Activated B cell treated with CpG ODN at 0.5 μM for 24 hours (primary cell): ENCODE data around the gene MBD5. TPM values are rescaled to one million over a fixed set of nuclear protein-coding genes. Genes with fewer than 3 reads are reported as not detected.
A peak's percentile ranks its signal among the peaks of the same experiment; 100 is the strongest.

Experiments
- ATAC-seq: fragments of 200-7000 bp; cut with Tn5 transposase; one replicate; pipeline ENCODE4 v1.10.0; 2021; ENCODE audit warnings: low read depth, mild to moderate bottlenecking, moderate library complexity
- CTCF ChIA-PET: fragments of 350-600 bp; sonication (Branson Sonifier 250); formaldehyde crosslinking; loops from one replicate; lab custom pipeline; 2021; ENCODE audit warnings: antibody characterized with exemption; lab: Charles Lee
- POLR2A ChIA-PET: fragments of 350-600 bp; sonication (Branson Sonifier 250); formaldehyde crosslinking; loops from one replicate; lab custom pipeline; 2021; ENCODE audit warnings: antibody characterized with exemption; lab: Charles Lee
- DNase-seq: peaks from one replicate; pipeline ENCODE4 v3.0.0; 2022
- H3K27ac Mint-ChIP-seq: one replicate; pipeline ENCODE4 v1.8.0; 2020; ENCODE audit warnings: mixed read lengths
- H3K27me3 Mint-ChIP-seq: one replicate; pipeline ENCODE4 v1.8.0; 2021; ENCODE audit warnings: mixed read lengths
- H3K36me3 Mint-ChIP-seq: one replicate; pipeline ENCODE4 v1.8.0; 2021; ENCODE audit warnings: low read depth, mixed read lengths
- H3K4me1 Mint-ChIP-seq: one replicate; pipeline ENCODE4 v1.8.0; 2021; ENCODE audit warnings: mixed read lengths
- H3K4me3 Mint-ChIP-seq: one replicate; pipeline ENCODE4 v1.8.0; 2020; ENCODE audit warnings: mild to moderate bottlenecking, mixed read lengths
- H3K9me3 Mint-ChIP-seq: one replicate; pipeline ENCODE4 v1.8.0; 2020; ENCODE audit warnings: mixed read lengths
- intact Hi-C: fragments of 100-400 bp; cut with micrococcal nuclease; formaldehyde crosslinking; loops from one replicate; pipeline ENCODE4 v1.15.1; 2024
- total RNA-seq: library from RNA; stranded (reverse); gene quantifications from 2 replicates; pipeline ENCODE4 v1.2.3, GENCODE V29; 2022
- TF ChIP-seq, protein P1 (sequence below): fragments of 200-600 bp; IDR thresholded peaks from one replicate; pipeline ENCODE4 v1.8.0; 2022; ENCODE audit warnings: antibody characterized with exemption, mild to moderate bottlenecking

The MBD5 gene
- total RNA-seq, 1 donor from 2014 or later = 55.7 TPM

DNA sequence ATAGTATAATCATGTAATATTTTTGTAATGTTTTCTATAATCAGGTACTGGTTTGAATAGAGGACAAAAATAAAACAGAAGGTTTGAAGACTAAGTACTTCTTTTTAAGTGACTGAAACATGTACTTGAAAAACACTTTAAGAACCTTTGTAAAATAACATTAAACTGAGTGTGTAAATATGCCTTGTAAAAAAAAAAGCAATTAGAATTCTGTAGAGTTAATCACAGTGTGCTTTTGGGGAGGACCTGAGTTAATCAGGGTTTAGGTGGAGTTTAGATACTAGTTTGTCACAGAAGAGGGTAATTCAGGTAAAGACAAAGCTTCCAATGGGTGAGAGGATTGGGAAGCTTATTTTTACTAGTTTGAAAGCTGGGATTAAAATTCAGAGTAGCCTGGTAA, 10.3 kb downstream of the MBD5 start:
- no peaks in the 10 kb centered on the region for H3K9me3 Mint-ChIP-seq
- no peak for ATAC-seq
- TF ChIP-seq, protein P1, sequence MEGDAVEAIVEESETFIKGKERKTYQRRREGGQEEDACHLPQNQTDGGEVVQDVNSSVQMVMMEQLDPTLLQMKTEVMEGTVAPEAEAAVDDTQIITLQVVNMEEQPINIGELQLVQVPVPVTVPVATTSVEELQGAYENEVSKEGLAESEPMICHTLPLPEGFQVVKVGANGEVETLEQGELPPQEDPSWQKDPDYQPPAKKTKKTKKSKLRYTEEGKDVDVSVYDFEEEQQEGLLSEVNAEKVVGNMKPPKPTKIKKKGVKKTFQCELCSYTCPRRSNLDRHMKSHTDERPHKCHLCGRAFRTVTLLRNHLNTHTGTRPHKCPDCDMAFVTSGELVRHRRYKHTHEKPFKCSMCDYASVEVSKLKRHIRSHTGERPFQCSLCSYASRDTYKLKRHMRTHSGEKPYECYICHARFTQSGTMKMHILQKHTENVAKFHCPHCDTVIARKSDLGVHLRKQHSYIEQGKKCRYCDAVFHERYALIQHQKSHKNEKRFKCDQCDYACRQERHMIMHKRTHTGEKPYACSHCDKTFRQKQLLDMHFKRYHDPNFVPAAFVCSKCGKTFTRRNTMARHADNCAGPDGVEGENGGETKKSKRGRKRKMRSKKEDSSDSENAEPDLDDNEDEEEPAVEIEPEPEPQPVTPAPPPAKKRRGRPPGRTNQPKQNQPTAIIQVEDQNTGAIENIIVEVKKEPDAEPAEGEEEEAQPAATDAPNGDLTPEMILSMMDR = no peak
- ChIA-PET POLR2A (interaction anchor here (0.6 kb wide), 1 partner anchor 283 kb away, joined by 8 read pairs; no protein-coding TSS in a partner anchor), CTCF (interaction anchor here (0.6 kb wide), 1 partner anchor 98 kb away, joined by 4 read pairs; no protein-coding TSS in a partner anchor)
- no peak for DNase-seq
- no peak overlapping the region for H3K4me3 Mint-ChIP-seq
- intact Hi-C loops = no loop called here
- no peak overlapping the region for H3K27ac Mint-ChIP-seq
- H3K36me3 Mint-ChIP-seq = peaks cover 8% of the 10 kb centered on the region
- H3K4me1 Mint-ChIP-seq = peaks cover 2% of the 10 kb centered on the region
- no peaks in the 10 kb centered on the region for H3K27me3 Mint-ChIP-seq

DNA sequence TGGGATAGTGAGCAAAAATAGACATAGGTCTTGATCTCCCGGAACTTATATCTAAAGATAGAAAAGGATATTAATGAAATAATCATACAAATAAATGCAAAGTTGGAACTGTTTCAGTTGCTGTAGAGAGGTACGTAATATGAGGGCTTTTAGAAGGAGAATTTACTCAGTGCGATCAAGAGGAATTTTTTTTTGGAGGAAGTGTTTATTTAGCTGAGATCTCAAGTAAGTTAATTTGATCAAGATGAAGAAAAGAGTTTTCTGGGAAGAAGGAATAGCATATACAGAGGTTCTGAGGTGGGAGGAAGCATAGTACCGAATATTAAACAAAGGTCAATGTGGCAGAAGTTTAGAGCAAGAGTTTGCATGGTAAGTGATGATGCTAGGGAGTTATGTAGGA, 11.3 kb downstream of the MBD5 start:
- ATAC-seq (no peak), DNase-seq (no peak)
- TF ChIP-seq, protein P1 = no peak
- H3K9me3 Mint-ChIP-seq = no peaks in the 10 kb centered on the region
- H3K4me1 Mint-ChIP-seq = peaks cover 2% of the 10 kb centered on the region
- H3K27me3 Mint-ChIP-seq = no peaks in the 10 kb centered on the region
- H3K4me3 Mint-ChIP-seq = no peak overlapping the region
- H3K27ac Mint-ChIP-seq = no peak overlapping the region
- H3K36me3 Mint-ChIP-seq = peaks cover 4% of the 10 kb centered on the region
- POLR2A ChIA-PET = no interaction called here
- intact Hi-C loops = no loop called here
- CTCF ChIA-PET = no interaction called here

- ChIA-PET POLR2A (no interaction called here), CTCF (no interaction called here)
- no peak overlapping the region for H3K27ac Mint-ChIP-seq
- peaks cover 20% of the 10 kb centered on the region for H3K4me1 Mint-ChIP-seq
- H3K9me3 Mint-ChIP-seq = no peaks in the 10 kb centered on the region
- intact Hi-C loops = no loop called here
- TF ChIP-seq, protein P1 = no peak
- ATAC-seq (no peak), DNase-seq (no peak)
- H3K27me3 Mint-ChIP-seq = no peaks in the 10 kb centered on the region
- no peak overlapping the region for H3K4me3 Mint-ChIP-seq
- peaks cover 2% of the 10 kb centered on the region for H3K36me3 Mint-ChIP-seq
Observed at GRCh38 chr2:148039783-148040182, 18.9 kb downstream of the MBD5 start.

DNA sequence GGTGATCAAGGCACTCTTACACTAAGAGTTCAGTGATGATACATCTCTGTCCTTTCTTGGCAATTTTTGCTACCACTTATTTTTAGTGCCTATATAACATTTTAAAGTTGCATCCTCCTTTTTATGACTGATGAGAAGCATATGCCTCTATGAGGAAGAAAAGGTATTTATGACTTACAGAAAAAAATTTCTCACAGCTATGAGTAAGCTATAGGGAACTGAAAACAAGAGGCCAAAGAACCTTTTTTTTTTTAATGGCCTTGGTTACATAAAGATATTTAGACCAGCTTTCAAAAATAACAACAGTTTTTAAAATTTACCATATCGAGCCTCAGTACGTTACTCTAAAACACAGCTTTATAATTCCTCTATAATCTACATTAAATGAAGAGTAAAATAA, 21.3 kb downstream of the MBD5 start:
- Mint-ChIP-seq H3K9me3 (no peaks in the 10 kb centered on the region), H3K36me3 (no peaks in the 10 kb centered on the region), H3K27ac (peak overlapping the region; percentile 56), H3K4me1 (peaks cover 30% of the 10 kb centered on the region), H3K4me3 (no peak overlapping the region), H3K27me3 (no peaks in the 10 kb centered on the region)
- CTCF ChIA-PET = interaction anchor here (0.7 to 0.9 kb wide), 2 partner anchors 25 to 103 kb away, joined by 3 to 4 read pairs; no protein-coding TSS in a partner anchor
- DNase-seq (no peak), ATAC-seq (peak; percentile 66)
- intact Hi-C loops = loop anchor here (1.0 kb wide), 1 partner anchor 21 kb away; the partner anchor contains the start of gene MBD5
- TF ChIP-seq, protein P1 = no peak
- POLR2A ChIA-PET = interaction anchor here (0.6 to 1.3 kb wide), 2 partner anchors 9 to 21 kb away, joined by 6 to 23 read pairs; partner anchors contain the start of genes MBD5 and ORC4

DNA sequence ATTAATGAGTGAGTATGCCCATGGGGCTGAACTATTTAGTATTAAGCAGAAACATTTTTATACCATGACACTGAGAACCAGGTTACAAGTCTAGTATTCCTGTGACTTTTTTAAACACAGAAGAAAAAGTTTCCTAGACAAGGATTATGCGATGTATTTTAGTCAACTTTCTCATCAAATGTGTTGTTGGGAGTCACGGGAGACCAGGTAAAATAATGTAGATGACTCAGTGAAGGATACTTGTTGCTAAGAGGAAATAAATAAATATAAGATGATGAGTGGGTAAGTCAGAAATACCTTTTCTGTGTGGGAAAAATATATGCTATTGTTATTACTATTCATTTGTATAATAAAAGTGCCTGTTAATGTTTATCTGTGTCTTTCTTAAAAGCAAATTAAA, 23.4 kb downstream of the MBD5 start:
- H3K36me3 Mint-ChIP-seq = no peaks in the 10 kb centered on the region
- H3K9me3 Mint-ChIP-seq = no peaks in the 10 kb centered on the region
- ChIA-PET POLR2A (no interaction called here), CTCF (no interaction called here)
- H3K4me1 Mint-ChIP-seq = peaks cover 51% of the 10 kb centered on the region
- H3K27me3 Mint-ChIP-seq = no peaks in the 10 kb centered on the region
- TF ChIP-seq, protein P1 = no peak
- DNase-seq (no peak), ATAC-seq (no peak)
- intact Hi-C loops = no loop called here
- H3K27ac Mint-ChIP-seq = no peak overlapping the region
- no peak overlapping the region for H3K4me3 Mint-ChIP-seq
